Upper lobe of left lung (tissue), 6 donors: ENCODE results near the gene RNLS. TPM values are rescaled to one million over a fixed set of nuclear protein-coding genes. Genes with fewer than 3 reads are reported as not detected.

Experiments used
- ATAC-seq, 2 donors: fragments of 200-7000 bp; cut with Tn5 transposase; one replicate each; pipeline ENCODE4 v1.9.1; 2022; ENCODE audit warnings: mild to moderate bottlenecking in 2 of 2, moderate library complexity in 2 of 2; ENCODE audit not compliant: low FRiP score in 2 of 2
- DNase-seq, 2 donors: peaks; one replicate each; pipeline ENCODE4 v3.0.0-alpha.2; 2019 to 2020
- H3K27ac ChIP-seq, 4 donors: fragments of 200-600 bp; sonication (generic); one replicate each; pipeline ENCODE4 v1.5.1; 2016 to 2019
- H3K27me3 ChIP-seq, 4 donors: fragments of 200-600 bp; sonication (generic); one replicate each; pipeline ENCODE4 v1.5.1; 2017 to 2019
- H3K36me3 ChIP-seq, 4 donors: fragments of 200-600 bp; sonication (generic); one replicate each; pipeline ENCODE4 v1.5.1; 2016 to 2019
- H3K4me1 ChIP-seq, 4 donors: fragments of 200-600 bp; sonication (generic); one replicate each; pipeline ENCODE4 v1.5.1; 2018 to 2019
- H3K4me3 ChIP-seq, 4 donors: fragments of 200-600 bp; sonication (generic); one replicate each; pipeline ENCODE4 v1.5.1; 2017 to 2019; ENCODE audit warnings: mild to moderate bottlenecking in 2 of 4, moderate library complexity in 1 of 4
- H3K9me3 ChIP-seq, 4 donors: fragments of 200-600 bp; sonication (generic); one replicate each; pipeline ENCODE4 v1.5.1; 2018 to 2019
- EP300 ChIP-seq, 4 donors: sonication (generic); formaldehyde crosslinking; IDR thresholded peaks; one replicate each; pipeline ENCODE4 v1.5.1; 2017; ENCODE audit warnings: antibody characterized with exemption in 4 of 4, control low read depth in 2 of 4
- POLR2A ChIP-seq, 4 donors: fragments of 450-650 bp; IDR thresholded peaks; one replicate each; pipeline ENCODE4 v1.5.1; 2016 to 2017; ENCODE audit warnings: antibody characterized with exemption in 4 of 4, mild to moderate bottlenecking in 2 of 4
- POLR2AphosphoS5 ChIP-seq, 2 donors: sonication (generic); formaldehyde crosslinking; IDR thresholded peaks; one replicate each; pipeline ENCODE4 v1.5.1; 2017; ENCODE audit warnings: antibody characterized with exemption in 2 of 2
- WGBS, 2 donors: methylation state at CpG; one replicate each; pipeline ENCODE4 v1.1.5; 2017 to 2018; 5-methylcytosine and 5-hydroxymethylcytosine counted together
- total RNA-seq, 6 donors: library from RNA; depleted of rRNA in 4 of 6; stranded (reverse); fragments of >200 nt in 4 of 6; gene quantifications; one replicate each; pipeline versions ENCODE4 v1.1.0 to v1.2.1, GENCODE V29; 2016 to 2021
- TF ChIP-seq, protein P1 (sequence below), 6 experiments: fragments of 450-650 bp in 4 of 6; fragments of 200-600 bp in 2 of 6; sonication (generic) in 2 of 6; IDR thresholded peaks; one replicate each; pipeline ENCODE4 v1.5.1; 2016 to 2019; ENCODE audit warnings: antibody characterized with exemption in 6 of 6
- donor health status: DM: no; HTN: no; CAD: no; lungs with moderate emphysema.
- donor health status: DM: no; HTN: yes; CAD: no; lungs with severe emphysema.

The RNLS gene
- total RNA-seq, 6 donors from 2014 or later = 5.0 to 27.1 (median 15.0) TPM

DNA sequence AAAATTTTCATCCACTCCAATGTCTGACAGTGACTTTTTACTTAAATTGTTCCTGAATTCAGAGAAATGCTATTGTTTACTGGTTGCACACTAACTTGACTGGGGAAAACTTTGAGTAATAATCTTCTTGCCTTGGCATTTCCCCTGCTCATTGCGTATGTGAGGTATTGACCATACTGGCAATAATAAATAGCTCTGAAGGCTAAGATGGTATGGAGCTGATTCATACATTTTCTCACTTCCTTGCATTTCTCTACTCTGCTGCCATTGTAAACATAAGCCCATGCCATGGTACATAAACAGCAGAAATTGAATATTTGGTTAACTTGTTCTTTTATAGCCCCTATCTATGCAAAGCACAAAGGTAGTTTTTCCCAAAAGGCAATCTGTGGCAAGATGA lies 290.0 kb downstream of the RNLS start:
- Histone ChIP-seq H3K4me1 (no peaks in the 10 kb centered on the region), H3K27ac (no peak overlapping the region), H3K36me3 (no peaks in the 10 kb centered on the region), H3K4me3 (no peak overlapping the region), H3K27me3 (no peaks in the 10 kb centered on the region), H3K9me3 (no peaks in the 10 kb centered on the region)
- TF ChIP-seq EP300 (IDR thresholded peaks at IDR 0.05) (no peak), POLR2AphosphoS5 (IDR thresholded peaks at IDR 0.05) (no peak), POLR2A (IDR thresholded peaks at IDR 0.05) (no peak)
- TF ChIP-seq, protein P1, sequence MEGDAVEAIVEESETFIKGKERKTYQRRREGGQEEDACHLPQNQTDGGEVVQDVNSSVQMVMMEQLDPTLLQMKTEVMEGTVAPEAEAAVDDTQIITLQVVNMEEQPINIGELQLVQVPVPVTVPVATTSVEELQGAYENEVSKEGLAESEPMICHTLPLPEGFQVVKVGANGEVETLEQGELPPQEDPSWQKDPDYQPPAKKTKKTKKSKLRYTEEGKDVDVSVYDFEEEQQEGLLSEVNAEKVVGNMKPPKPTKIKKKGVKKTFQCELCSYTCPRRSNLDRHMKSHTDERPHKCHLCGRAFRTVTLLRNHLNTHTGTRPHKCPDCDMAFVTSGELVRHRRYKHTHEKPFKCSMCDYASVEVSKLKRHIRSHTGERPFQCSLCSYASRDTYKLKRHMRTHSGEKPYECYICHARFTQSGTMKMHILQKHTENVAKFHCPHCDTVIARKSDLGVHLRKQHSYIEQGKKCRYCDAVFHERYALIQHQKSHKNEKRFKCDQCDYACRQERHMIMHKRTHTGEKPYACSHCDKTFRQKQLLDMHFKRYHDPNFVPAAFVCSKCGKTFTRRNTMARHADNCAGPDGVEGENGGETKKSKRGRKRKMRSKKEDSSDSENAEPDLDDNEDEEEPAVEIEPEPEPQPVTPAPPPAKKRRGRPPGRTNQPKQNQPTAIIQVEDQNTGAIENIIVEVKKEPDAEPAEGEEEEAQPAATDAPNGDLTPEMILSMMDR (IDR thresholded peaks at IDR 0.05) = no peak
- WGBS, 2 donors = 89 to 91% methylated on average over 1 of the region's 1 CpG
- DNase-seq = no peak
- no peak for ATAC-seq

DNA sequence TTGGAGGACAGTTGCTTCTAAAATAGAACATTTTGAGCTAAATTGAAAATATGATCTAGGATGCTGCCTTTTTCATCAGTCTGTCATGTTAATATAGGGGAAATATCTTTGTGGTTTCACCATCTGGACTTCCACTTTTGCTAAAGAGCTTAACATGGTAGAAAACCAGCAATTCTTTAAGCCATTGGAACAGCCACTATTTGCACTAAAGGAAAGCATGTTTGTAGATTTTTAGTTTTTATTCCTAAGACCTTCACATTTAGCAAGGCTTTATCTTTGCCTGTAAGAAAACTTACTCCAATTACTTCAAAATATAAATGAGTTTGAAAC lies 291.0 kb downstream of the RNLS start:
- ATAC-seq (no peak), DNase-seq (no peak)
- Histone ChIP-seq H3K27ac (no peak overlapping the region), H3K36me3 (no peaks in the 10 kb centered on the region), H3K27me3 (no peaks in the 10 kb centered on the region), H3K4me3 (no peak overlapping the region), H3K9me3 (no peaks in the 10 kb centered on the region), H3K4me1 (no peaks in the 10 kb centered on the region)
- TF ChIP-seq, protein P1 (IDR thresholded peaks at IDR 0.05) = no peak
- TF ChIP-seq POLR2AphosphoS5 (IDR thresholded peaks at IDR 0.05) = no peak
- no peak for TF ChIP-seq POLR2A (IDR thresholded peaks at IDR 0.05)
- TF ChIP-seq EP300 (IDR thresholded peaks at IDR 0.05) = no peak

DNA sequence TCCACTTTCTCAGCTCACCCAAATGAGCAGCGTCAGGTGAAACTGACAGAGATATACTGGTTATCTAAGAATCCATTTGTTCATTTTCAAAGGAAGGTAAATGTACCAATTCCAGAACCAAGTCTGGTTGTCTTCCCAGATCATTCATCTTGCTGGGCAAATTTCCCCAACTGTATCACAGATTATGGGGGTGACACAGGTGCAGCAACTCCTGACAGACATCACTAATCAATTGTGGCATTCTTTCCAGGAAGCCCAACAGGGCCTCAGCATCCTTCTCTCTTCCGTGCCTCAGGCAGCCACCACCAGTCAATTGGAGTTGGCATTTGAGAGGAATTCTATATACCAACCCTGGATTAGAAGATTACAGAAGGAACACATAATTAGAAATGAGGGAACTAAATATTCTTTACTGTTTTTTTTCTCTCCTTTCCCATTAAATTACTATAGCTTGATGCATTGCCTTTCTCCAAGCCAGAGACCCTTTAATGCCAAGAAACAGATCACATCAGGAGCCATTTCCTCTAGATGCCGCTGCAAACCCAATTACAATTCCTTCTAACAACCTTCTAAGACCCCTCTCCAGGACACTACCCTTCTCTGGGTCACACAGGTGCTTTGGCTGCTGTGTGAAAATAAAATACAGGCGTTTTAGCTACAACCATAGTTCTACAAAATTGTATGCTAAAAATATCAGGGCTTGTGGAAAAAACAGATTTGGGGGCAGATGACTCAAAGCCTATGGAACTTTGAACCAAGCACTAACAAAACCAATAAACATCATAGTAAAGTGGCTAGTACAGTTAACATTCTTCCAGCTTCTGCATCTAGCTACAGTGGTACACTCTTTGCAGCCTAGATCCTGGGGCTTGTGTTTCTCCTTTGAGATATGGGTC lies 291.6 kb downstream of the RNLS start:
- TF ChIP-seq, protein P1 (IDR thresholded peaks at IDR 0.05) = no peak
- TF ChIP-seq EP300 (IDR thresholded peaks at IDR 0.05) (no peak), POLR2A (IDR thresholded peaks at IDR 0.05) (no peak), POLR2AphosphoS5 (IDR thresholded peaks at IDR 0.05) (no peak)
- no peaks in the 10 kb centered on the region for H3K4me1 ChIP-seq
- no peak for ATAC-seq
- H3K4me3 ChIP-seq = no peak overlapping the region
- no peak overlapping the region for H3K27ac ChIP-seq
- 92 to 97% methylated on average over 4 of the region's 4 CpGs for WGBS, 2 donors
- H3K27me3 ChIP-seq = no peaks in the 10 kb centered on the region
- no peaks in the 10 kb centered on the region for H3K36me3 ChIP-seq
- DNase-seq = no peak
- no peaks in the 10 kb centered on the region for H3K9me3 ChIP-seq

DNA sequence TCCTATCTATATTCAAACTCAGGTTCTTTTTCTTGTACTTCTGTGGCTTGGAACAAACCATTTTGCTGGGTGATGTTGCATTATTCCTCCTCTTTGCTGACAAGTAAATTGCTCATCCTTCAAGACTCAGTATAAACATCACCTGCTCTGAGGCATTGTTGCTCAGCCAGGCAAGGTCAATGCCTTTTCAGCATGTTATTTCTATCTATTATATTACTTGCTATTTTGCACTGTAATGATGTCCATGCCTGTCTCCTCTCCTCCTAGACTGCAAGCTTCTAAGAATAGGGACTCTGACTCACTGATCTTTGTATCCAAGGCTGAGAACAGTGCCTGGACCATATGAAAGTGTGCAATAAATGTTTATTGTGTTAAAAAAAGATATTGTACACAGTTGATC lies 293.8 kb downstream of the RNLS start:
- no peaks in the 10 kb centered on the region for H3K4me1 ChIP-seq
- TF ChIP-seq, protein P1 (IDR thresholded peaks at IDR 0.05) = no peak
- DNase-seq (no peak), ATAC-seq (no peak)
- H3K36me3 ChIP-seq = no peaks in the 10 kb centered on the region
- H3K27ac ChIP-seq = no peak overlapping the region
- no peak overlapping the region for H3K4me3 ChIP-seq
- no peaks in the 10 kb centered on the region for H3K27me3 ChIP-seq
- no peaks in the 10 kb centered on the region for H3K9me3 ChIP-seq
